ENCODE measurements around the gene NEMF. TPM values are rescaled to one million over a fixed set of nuclear protein-coding genes. Genes with fewer than 3 reads are reported as not detected.
A peak's percentile ranks its signal among the peaks of the same experiment; 100 is the strongest.
"Not testable (repeated sequence)": the region's sequence is repeated elsewhere in the genome, so short reads cannot be mapped to it uniquely, and the experiment has no call there.

Gene NEMF
- 38.4 TPM for polyA plus RNA-seq (2013, experiment 1 of 2; ENCODE audit: insufficient read length)
- 38.8 TPM for polyA plus RNA-seq (2013, experiment 2 of 2; ENCODE audit: insufficient read length)

- DNase-seq, result peak; percentile 87
Measured at GRCh38 chr14:49852301-49853157, at the start of gene NEMF. Gene NEMF, minus strand, starts transcription at chr14:49852788. Its CDS starts 35 bp downstream, at chr14:49852753.

- DNase-seq, result no peak
Measured at GRCh38 chr14:49900973-49901372, 48.4 kb upstream of the NEMF start.

- no peak for DNase-seq
Measured at GRCh38 chr14:49898485-49898884, 45.9 kb upstream of the NEMF start.

- DNase-seq, result no peak
Measured at GRCh38 chr14:49897965-49898364, 45.4 kb upstream of the NEMF start.

GRCh38 chr14:49897414-49897813, 44.8 kb upstream of the NEMF start:
- DNase-seq, result no peak

- no peak for DNase-seq
Measured at GRCh38 chr14:49896966-49897365, 44.4 kb upstream of the NEMF start.

- DNase-seq, result not testable (repeated sequence)
Measured at GRCh38 chr14:49896272-49896671, 43.7 kb upstream of the NEMF start.

- no peak for DNase-seq
Measured at GRCh38 chr14:49895480-49895879, 42.9 kb upstream of the NEMF start.

- DNase-seq, result not testable (repeated sequence)
Measured at GRCh38 chr14:49894214-49895107, 41.9 kb upstream of the NEMF start.

- no peak for DNase-seq
Measured at GRCh38 chr14:49893309-49894213, 41.0 kb upstream of the NEMF start.

GRCh38 chr14:49892636-49893308, 40.2 kb upstream of the NEMF start, which contains the start of gene ARF6:
Gene ARF6, plus strand, starts transcription at chr14:49893082. Its CDS starts 655 bp downstream, at chr14:49893737.
- peak; percentile 98 for DNase-seq

- DNase-seq, result peak; percentile 79
Measured at GRCh38 chr14:49892301-49892635, 39.7 kb upstream of the NEMF start.

- DNase-seq, result no peak
Measured at GRCh38 chr14:49888293-49888692, 35.7 kb upstream of the NEMF start.

- DNase-seq, result no peak
Measured at GRCh38 chr14:49886523-49886922, 33.9 kb upstream of the NEMF start.

GRCh38 chr14:49882826-49883694, 30.5 kb upstream of the NEMF start:
- no peak for DNase-seq

GRCh38 chr14:49881350-49882001, 28.9 kb upstream of the NEMF start:
- DNase-seq, result no peak

GRCh38 chr14:49880267-49881064, 27.9 kb upstream of the NEMF start:
- DNase-seq, result no peak

- DNase-seq, result peak; percentile 57
Measured at GRCh38 chr14:49879646-49880204, 27.1 kb upstream of the NEMF start.

Data from fibroblast of skin of abdomen (primary cell).